ENCODE results near the gene MSRB3.
"Not testable (repeated sequence)": the region's sequence is repeated elsewhere in the genome, so short reads cannot be mapped to it uniquely, and the experiment has no call there.

MSRB3 gene

DNA sequence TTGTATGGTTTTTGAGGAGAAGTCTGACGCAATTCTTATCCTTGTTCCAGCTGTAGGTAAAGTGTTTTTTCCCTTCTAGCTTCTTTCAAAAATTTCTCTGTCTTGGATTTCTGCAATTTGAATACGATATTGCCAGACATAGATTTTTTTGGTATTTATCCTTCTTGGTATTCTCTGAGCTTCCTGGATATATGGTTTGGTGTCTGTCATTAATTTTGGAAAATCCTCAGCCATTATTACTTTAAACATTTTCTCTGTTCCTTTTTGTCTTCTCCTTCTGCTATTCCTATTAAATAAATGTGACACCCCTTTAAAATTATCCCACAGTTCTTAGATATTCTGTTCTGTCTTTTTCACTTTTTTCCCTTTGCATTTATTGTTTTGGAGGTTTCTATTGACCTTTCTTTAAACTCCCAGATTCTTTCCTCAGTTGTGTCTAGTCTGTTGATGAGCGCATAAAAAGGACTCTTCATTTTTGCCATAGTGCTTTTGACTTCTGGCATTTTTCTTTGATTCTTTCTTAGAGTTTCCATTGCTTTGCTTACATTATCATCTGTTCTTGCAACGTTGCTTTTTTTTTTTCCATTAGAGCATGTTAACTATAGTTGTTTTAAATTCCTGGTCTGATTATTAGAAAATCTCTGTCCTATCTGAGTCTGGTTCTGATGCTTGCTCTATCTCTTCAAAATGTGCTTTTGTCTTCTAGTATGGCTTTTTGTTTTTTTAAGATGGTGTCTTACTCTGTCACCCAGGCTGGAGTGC, 129.1 kb downstream of the MSRB3 start:
- no peak for DNase-seq

DNA sequence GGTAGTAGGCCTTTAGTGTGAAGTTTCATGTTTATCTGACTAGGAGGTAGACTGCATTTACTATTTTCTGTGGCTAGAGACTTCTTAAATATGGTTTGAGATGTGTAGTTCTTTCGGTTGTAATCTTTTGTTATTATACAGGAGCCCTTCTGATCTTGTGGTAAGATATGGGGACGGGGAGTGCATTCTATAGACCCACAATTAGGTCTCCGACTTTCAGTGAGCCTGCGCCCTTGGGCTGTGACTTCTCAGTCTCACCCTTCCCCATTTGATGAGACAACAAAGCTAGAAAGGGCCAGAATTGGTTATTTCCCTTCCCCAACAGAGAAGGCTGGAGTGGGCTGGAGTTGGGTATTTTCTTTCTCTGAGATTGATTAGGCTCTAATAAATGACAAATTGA, 130.0 kb downstream of the MSRB3 start:
- no peak for DNase-seq

DNA sequence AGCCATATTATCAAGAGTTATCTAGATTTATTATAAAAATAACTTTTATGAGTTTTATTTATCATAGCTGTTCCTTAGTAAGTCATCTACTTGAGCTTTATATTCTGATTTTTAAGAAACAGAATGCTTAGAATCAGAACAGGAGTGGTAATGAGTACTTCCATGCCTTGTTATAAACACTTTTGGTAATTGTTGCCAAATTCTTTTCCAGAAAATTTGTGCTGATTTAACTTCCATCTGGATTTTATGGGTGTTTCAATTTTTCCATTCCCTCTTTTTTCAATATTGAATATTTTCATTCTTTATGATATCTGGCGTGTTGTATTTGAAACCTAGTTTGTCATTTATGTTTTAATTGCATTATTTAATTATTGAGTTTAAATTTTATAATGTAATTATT, 131.2 kb downstream of the MSRB3 start:
- DNase-seq: no peak

DNA sequence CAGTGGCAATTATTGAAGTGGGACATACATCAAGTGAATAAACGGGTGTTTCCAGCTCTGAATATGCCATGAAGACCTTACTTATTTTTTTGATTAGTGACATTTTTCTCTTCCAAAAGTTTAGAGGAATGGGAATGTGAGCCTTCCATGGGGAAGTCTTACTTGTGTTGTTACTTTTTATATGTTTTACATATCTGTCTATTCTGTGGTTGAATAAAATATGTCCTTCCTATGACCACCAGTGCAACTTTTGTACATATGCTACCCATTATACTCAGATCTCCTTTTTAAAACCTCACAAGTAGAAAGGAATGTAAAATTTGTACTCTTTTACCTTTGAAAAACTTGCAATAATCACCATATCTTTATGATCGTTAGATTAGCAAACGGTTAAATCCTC, 132.7 kb downstream of the MSRB3 start:
- no peak for DNase-seq

DNA sequence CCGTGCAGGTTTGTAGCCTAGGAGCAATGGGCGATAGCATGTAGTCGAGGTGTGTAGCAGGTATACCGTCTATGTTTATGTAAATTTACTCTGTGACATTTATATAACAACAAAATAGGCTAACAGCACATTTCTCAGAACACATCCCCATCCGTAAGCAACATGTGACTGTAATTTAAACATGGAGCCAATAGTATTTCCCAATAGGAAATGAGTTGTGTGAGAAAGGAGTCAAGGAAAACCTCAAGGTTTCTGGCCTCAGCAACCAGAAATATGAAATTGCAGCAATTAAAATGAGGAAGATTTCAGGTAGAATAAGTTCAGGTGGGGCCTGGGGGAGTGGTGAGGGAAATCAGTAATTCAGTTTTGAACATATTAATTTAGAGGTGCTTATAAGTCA, 136.0 kb downstream of the MSRB3 start:
- no peak for DNase-seq

DNA sequence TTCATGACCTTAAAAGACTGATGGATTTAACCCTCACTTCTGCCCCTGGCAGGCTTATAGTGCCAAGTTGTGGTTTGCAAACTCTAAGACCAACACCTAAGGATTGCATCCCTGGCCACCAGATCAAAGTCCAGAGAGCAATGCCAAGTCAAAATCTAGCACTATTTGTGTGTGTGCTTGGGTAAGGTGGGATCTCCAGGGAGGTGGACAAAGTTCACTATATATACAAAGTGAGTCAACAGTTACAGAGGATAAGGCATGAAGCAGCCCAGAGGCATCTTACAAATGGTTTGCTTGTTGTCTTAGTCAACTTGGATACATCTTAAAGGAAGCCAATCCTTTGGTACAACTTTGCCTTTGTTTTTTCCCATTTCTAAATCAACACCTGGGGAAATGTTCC, 137.3 kb downstream of the MSRB3 start:
- DNase-seq: no peak

DNA sequence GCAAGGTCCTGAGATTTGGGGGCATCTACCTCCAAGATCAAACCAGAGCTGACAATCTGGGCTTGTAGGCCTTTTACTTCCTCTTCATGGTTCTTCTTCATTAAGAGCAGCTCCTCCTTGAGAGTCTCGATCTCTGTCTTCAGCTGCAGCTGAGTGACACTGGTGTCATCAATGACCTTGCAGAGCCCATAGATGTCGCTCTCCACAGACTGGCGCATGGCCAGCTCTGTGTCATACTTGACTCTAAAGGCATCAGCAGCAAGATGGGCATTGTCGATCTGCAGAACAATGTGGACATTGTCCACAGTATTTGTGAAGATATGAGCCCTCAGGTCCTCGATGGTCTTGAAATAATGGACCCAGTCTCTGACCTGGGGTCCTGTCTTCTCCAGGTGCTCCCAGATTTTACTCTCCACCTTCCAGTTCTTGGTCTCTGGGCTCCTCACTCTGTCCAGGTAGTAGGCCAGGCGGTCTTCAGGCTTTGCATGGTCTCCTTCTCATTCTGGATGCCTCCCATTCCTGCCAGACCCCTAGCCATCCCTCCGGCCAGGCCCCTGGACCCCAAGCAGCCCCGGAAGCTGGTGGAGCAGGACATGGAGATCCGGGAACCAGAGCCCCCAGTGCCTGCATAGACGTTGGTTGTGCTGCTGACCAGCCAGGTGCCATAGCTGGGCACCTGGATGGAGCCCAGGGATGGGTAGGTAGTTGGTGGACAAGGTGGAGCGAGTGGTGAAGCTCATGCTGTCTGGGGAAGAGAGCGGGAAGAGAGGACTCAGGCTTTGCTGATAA, 141.0 kb downstream of the MSRB3 start:
- no peak for DNase-seq

DNA sequence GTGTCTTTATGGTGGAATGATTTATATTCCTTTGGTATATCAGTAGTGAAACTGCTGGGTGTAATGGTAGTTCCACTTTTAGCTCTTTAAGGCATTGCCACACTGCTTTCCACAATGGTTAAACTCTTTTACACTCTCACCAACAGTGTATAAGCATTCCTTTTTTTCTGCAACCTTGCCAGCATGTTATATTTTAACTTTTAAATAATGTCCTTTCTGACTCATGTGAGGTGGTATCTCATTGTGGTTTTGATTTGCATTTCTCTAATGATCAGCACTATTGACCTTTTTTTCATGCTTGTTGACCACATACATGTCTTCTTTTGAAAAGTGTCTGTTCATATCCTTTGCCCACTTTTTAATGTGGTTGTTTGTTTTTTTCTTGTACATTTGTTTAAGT, 142.5 kb downstream of the MSRB3 start:
- DNase-seq: no peak

DNA sequence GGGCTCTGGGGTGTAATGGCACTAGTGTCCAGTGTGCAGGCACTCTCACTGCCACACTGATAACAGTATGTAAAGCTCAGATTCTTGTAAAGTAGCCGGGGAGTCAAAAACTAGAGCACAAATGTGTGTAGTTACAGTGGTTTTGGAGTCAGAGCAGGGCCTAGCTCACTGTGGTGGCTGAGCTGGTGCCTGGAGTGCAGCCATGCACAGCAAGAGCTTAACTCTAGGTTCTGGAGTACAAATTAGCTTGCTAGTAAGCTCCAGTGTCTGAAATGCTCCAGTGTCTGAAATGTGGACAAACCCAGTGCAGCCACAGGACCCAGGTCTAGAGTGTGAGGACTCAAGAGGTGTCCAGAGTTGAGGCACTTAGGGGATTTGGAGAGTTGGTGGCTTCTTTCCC, 149.2 kb downstream of the MSRB3 start:
- DNase-seq: no peak

DNA sequence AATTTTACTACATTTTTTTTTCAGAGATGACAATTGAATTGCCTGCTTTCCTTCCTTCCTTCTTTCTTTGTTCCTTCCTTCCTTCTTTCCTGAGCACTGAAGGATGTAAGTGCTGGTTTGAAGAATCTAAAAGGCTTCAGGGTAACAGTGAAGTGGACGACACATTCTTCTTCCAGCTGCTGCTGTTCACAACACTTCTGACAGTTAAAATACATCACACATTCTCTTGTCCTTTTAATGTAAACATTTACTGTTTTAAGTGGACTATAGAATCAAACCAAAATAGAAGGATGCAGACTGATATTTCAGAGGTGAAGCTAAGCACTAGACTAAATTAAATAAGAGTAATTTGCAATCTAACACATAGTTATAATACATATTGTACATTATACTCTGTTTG, 151.5 kb downstream of the MSRB3 start:
- no peak for DNase-seq

DNA sequence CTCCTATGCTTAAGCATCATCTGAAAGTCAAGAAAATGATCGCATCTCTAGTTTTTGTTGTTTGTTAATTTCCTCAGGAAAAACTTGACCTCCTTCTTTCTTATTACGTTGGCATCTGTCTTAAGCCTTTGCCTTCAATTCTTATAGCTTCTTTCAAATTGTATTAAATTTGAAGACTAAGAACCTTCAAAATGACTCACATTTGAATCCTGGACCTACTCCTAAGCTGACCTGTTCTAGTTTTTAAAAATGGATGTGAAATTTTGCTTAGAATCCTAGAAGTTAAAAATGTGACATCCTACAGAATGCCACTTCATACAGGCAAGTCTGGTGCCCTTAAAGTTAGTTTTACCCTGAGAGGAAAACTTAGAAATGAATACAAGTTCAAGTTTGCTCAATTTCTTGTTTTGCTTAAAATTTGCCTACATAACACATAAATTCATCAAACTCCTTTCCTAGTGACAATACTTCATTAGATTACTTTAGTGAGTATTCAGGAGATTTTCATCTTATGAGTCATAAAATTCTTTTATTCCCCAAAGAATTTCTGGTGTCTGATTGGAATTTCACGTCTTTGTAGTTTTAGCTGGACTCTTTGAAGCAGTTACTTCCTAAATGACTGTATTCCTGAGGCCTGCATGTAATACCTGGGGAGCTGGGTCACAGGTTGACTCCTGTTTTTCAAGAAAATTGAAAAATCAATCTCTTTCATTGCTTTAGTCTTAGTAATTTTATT, 152.3 kb downstream of the MSRB3 start:
- DNase-seq: no peak

DNA sequence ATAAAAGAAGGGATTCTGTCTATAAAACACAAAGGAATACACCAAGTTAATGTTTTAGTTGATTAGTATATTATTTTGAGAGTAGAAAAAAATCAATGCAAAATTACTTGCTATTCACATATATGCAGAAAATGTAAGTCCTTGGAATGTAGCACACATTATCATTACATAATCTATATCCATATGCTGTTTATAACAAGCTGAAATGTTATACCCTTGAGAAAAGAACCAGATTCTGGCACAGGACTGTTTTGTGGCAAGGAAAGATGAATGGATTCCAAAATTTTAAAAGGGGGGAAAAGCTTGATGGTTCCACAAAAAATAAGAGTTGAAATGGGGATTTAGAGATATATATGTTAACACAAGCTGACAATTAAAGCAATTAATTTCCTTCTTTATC, 153.6 kb downstream of the MSRB3 start:
- no peak for DNase-seq

DNA sequence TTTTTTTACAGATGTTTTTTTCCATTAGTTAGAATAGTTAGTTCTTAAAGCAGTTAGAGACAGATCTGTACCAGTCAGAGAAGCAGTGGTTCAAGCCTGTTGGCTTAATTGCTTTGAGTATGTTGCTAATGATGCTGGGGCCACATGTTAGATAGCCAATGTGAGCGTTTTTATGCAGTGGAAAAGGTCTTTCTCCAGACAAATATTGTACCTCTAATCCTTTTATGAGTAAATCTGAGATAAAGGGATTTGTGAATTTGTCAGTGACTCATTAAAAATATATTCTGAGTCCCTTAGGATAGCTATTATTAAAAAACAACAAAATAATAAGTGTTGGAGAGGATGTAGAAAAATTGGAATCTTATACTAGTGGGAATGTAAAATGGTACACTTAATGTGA, 154.2 kb downstream of the MSRB3 start:
- DNase-seq: no peak

DNA sequence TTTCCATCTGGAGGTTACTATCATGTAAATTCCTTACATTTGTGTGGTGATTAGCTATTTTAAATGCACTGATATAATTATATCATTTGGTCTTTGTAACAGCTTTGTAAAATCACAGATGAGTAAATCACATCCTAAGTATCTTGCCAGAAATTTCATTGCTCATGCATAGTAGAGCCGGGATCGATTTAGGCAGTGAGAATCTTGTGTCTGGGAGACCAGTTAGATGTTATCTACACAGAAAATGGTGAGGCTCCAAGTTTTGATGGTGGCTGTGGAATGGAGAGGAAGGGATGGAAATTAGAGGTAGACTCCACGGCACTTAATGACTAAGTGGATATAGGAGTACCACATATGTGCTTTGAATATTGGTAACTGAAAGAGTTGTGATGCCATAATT, 156.3 kb downstream of the MSRB3 start:
- no peak for DNase-seq

DNA sequence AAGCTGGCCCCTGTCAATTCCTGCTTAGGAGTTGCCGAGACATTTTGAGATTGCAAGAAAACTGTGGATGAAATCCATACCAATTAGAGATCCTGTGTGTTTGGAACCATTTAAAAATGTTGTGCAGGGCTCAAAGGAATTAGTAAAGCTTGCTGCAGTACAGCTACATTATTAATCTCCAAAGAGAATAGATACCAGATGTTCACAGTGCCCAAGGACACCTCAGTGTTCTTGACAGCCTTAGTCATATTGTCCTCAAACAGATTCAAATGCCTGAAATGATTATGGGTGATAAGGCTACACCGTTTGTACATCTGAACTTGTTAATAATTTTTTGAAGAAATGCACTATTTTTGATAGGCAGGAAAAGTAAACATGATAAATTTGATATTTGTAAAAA, 164.6 kb downstream of the MSRB3 start:
- no peak for DNase-seq

DNA sequence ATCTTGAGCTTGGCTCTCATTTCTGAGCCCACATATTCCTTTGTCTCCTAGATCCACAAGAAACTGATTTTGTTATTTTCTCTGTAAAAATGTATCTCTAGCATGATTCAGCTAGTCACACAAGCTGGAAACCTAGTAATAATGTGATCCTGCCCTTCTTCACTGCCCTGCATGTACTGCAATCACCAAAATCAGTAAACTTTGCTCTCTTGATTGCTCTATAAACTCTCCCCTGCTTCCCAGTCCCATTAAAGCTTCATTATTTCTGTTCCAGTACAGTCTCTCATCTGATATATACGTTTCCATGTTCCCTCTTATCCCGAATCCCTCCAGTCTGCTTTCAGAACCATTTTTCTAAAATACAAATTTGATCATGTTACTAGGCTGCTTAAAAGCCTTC, 166.5 kb downstream of the MSRB3 start:
- DNase-seq: no peak

DNA sequence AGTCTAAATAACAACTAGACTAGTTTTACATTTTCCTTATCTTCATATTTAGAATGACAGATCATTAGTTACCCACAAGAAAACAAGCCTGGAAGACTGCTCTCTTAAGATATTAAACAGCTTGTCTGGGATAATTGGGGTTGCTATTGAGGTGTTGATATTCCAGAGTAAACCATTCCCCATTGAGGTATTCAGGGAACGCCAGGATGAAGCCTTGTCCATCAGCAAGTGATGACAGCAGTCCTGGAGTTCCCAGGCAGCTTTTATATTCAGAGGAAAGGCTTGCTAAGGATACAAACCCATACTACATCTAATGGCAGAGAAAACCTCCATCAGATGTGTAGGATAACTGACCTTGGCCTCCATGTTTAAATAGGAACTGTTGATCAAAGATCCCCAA, 168.4 kb downstream of the MSRB3 start:
- DNase-seq: no peak

DNA sequence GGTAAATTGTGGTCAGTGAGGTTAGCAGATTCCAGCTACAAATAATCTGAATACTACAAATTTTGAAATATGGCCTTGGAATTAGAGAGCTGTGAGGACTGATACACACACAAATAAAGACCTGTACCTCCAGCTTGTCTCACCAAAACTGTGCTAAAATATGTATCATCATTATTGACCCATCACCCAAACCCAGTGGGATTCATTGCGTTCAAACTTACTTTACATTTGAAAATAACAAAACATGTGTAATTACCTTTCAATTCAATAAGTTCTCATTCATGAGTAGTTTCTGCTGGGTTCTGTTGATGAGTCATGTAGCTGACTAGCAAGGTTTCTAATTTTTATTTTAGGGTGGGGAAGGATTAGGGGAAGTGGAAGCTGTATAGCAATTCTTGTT, 170.9 kb downstream of the MSRB3 start:
- DNase-seq: no peak

DNA sequence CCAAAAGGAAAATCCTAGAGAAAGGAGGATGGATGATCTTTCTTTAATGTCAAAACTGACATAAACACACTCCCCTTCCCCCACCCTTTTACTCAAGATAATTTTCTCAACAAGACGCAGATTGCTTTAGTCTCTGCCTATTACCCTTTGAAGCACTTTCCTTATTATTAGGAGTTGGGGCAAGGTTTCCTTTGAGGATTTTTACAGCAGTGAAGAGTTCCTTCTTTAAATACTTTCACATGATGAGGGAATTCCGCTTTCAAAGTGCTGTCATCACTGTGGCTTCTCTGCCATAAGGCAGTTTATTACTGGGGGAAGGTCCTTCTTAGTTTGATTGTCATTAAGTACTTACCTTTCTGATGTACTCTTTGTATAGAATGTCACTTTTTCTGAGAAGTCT, 172.1 kb downstream of the MSRB3 start:
- DNase-seq: no peak

DNA sequence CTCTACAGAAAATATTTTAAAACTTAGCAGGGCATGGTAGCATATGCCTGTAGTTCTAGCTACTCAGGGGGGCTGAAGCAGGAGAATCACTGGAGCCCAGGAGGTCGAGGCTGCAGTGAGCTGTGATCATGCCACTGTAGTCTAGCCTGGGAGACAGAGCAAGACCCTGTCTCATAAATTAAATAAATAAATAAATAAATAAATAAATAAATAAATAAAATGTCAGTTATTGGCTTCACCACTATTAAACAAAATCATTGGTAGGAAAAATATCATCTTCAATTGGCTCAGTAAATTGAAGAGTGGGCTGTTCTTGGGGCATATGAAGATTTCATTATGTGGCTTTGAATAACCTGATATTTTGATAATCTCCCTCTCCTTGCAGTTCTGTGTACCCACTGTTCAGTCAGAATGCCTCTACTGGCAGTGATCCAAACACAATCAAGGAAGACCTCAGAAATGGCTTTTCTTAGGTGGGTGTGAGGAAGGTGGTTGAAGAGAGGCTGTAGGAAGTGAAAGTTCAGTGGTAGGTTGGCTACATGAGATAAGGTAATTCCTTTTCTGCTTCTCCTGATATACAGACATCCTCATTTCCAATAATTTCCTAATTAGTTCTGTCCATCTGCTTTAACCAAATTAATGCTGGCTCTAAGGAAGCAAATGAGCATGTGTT, 175.8 kb downstream of the MSRB3 start:
- DNase-seq: no peak

DNA sequence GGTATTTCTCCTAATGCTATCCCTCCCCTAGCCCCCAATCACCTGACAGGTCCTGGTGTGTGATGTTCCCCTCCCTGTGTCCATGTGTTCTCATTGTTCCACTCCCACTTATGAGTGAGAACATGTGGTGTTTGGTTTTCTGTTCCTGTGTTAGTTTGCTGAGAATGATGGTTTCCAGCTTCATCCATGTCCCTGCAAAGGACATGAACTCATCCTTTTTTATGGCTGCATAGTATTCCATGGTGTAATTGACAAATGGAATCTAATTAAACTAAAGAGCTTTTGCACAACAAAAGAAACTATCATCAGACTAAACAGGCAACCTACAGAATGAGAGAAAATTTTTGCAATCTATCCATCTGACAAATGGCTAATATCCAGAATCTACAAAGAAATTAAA, 178.9 kb downstream of the MSRB3 start:
- DNase-seq: not testable (repeated sequence)

DNA sequence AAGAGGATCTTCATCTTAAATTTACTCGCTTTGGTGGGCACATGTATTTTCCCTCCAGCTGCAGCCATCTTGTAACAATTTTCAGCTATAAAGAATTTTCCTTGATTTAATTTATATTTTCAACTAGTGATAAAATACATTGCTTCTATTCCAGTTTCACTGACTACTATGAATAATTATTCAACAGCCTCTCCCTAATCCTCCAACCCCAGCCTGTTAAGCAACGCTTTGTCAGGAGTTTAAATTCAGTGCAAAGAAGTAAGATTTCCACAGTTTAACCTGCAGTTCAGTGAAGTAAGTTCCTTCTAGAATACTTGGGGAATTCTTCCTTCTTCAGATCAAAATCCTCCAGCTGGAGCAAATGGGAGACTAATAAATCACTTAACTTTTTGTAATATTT, 180.2 kb downstream of the MSRB3 start:
- no peak for DNase-seq

DNA sequence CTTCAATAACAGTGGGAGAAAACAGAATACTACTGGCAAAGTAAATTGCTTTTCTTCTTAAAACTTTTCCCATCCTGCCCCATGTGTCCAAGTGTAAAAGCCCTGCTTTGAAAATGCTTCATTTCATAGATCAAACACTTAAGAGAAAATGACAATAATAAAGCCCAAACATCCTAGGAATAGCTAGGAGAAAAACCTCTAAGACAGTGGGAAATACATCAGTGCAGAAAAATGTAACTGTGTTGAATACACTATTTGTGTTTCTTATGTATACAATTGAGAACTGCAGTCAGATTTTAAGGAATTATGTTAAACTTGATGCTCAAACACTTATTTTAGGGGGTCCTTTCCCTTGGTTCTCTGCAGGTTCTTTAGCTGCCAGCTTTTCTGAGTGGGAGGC, 181.1 kb downstream of the MSRB3 start:
- DNase-seq: no peak

Measured in activated effector memory CD4-positive, alpha-beta T cell treated with Interleukin-2 at 50 U/mL for 16 hours (primary cell).